Right ventricle myocardium inferior (tissue), 1 donor: Measurements from ENCODE around the gene STK10. TPM values are rescaled to one million over a fixed set of nuclear protein-coding genes. Genes with fewer than 3 reads are reported as not detected.
A peak's percentile ranks its signal among the peaks of the same experiment; 100 is the strongest.

Experiments
- ATAC-seq: fragments of 200-7000 bp; cut with Tn5 transposase; one replicate; pipeline ENCODE4 v1.9.1; 2020; ENCODE audit warnings: mild to moderate bottlenecking, moderate library complexity
- DNase-seq: peaks from one replicate; pipeline ENCODE4 v3.0.0; 2021; ENCODE audit errors: missing footprints
- intact Hi-C: fragments of 100-400 bp; cut with DNase I; formaldehyde crosslinking; loops from one replicate; pipeline ENCODE4 v1.11.0; 2022
- total RNA-seq: library from RNA; stranded (reverse); fragmentation: NEBNext Ultra II Directional; extraction: Animal tissue kit (Norgen Biotek cat#: 25700); gene quantifications from one replicate; pipeline ENCODE4 v1.2.1, GENCODE V29; 2021
- donor health status: DM: no; HTN: yes; CAD: no; lungs with severe emphysema.

STK10 gene
- total RNA-seq, 1 donor from 2014 or later = 8.9 TPM

GRCh38 chr5:172055996-172056395, 132.0 kb downstream of the STK10 start:
- intact Hi-C loops = no loop called here
- no peak for ATAC-seq
- DNase-seq = no peak

DNA sequence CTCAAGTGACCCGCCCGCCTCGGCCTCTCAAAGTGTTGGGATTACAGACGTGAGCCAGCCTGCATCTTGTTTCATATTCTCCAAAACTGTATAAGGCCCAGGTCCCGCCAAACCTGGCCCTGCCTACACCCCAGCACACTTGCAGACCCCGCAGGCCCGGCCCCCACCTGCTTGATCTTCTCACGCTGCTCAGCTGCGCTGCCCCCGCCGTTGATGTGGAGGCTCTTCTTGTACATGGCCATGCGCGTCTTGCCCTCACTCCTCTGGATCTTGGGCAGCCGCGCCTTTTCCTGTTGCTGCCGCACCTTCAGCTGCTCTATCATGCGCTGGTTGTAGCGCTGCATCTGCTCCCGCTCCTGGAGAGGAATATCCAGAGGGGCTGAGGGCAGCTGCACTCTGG, 132.6 kb downstream of the STK10 start:
- ATAC-seq (no peak), DNase-seq (no peak)
- intact Hi-C loops = no loop called here

DNA sequence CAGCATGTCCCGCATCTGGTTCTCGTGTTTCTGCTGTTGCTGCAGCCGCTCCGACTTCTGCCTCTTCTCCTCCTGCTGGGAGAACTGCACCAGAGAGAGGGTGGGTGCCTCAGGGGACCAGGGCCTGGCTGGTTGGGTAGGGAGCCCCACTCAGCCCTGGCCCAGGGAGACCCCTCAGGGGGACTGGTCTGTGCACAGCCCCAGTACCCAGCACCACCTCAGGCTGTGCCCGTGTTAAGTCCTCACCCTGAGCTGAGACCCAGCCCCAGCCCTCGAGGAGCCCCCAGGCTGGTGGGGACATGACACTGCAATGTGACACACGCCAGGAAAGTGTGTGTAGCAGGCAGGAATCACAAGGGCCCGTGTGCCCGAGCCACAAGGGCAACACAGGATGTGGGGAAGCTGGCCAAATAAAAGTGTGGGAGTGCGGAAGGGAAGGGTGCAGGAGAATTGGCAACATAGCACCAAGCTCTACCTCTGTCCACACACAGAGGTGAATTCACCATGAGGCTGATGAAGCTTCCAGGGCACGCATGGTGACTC, 133.3 kb downstream of the STK10 start:
- ATAC-seq (no peak), DNase-seq (no peak)
- intact Hi-C loops = loop anchor here (5.0 kb wide), 1 partner anchor 47 kb away; the partner anchor contains the start of gene FBXW11

DNA sequence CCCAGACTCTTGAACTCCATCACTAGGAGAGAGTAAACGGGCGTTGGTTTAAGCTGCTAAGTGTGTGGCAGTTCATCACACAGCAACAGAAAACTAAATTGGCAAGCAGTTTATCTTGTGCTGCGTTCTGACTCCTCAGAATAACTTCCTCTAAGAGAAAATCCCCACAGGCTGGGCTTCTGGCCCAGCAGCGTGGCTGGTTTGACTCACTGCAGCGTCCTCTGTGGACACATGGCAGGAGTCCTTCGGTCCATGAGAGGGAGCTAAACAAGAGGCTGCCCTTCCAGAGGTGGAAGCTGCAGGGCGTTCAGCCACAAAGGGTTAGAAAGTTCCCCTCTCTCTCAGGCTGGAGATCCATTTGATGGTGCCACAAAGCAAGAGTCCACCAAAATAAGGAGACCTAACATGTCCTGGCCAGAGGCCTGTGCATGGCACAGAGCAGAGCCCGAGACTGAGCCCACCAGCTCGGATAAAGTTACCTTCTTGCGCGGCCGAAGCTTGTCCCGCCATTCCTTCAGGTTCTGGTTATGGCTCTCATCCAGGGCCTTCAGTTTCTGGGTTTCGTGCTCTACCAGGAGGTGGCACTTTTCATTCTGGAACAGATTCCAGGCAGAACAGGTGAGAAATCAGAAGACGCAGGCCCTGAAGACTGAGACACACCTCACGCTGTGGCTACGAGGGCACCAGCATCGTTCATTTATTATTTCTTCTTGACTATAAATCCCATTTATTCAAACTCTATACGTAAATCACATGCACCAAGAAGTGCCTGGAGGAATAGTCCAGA, 135.4 kb downstream of the STK10 start:
- peak; percentile 87 for DNase-seq
- peak; percentile 94 for ATAC-seq
- intact Hi-C loops = loop anchor here (5.0 kb wide), 1 partner anchor 45 kb away; the partner anchor contains the start of gene FBXW11

DNA sequence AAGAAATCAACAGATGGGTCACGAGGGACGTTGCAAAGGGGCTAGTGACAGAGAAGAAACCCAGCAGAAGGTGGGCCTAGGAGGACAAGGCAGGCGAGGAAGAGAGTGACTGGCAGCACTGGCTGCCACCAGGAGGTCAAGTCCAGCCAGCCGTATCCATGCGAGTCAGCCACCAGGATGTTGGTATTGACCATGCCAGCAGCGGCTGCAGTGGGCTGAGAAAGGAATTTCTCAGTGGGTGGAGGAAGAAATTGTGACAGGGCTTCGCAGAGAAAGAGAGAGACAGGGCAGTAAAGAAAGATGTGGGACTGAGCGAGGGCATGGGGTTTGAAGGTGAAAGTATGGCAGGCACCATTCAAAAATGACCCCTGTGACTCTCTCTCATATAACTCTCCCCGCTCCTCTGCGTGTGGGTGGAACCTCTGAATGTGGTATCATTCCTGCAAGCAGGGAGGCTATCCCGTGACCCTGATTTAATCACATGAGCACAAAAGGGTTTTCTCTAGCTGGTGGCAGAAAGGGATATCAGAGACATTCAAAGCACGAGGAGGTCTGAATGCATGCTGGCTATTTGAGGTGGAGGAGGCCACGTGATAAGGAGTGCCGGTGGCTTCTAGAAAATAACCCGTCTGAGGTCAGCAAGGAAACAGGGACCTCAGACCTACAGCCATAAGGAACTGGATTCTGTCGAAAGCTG, 136.2 kb downstream of the STK10 start:
- DNase-seq = no peak
- intact Hi-C loops = loop anchor here (5.0 kb wide), 1 partner anchor 44 kb away; the partner anchor contains the start of gene FBXW11
- ATAC-seq = no peak

DNA sequence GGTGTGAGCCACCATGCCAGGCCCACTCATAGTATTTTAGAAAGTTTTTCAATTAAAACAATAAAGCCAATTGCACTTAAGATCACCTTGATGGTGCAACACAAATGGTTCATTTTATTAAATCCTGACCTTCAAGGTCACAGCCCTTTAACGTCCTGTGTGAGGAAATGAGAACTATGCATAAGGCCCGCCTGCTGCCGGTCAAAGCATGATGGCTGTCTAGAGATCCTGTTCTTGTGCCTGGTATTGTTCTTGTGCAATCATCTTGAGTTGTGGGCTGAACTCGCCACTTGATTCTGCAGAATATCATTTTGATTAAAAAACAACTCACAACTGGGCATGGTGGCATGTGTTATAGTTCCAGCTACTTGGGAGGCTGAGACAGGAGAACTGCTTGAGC, 137.9 kb downstream of the STK10 start:
- ATAC-seq (no peak), DNase-seq (no peak)
- intact Hi-C loops = loop anchor here (5.0 kb wide), 1 partner anchor 43 kb away; the partner anchor contains the start of gene FBXW11

DNA sequence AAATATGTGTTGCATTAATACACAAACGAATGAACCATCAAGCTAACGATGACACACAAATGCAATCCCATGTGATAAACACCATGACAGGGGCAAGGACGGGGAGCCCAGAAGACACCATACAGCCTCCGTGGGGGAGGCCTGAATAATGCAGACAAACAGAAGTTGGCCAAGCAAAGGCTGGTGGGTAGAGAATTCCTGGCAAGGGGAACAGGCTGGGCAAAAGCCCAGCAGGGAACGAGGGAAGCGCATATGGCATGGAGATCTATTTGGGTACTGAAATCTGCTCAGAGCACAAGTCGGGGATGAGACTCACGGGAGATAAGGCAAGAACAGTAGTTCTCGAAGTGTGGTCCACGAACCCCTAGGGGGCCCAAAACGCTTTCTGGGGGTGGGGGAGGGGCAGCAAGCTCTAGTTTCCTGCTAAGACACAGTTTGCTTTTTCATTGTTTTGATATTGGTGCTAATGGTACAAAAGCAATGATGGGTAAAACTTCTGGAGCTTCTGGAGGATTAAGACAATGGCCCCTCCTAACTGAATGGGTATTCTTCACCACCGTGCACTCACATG, 138.7 kb downstream of the STK10 start:
- no peak for DNase-seq
- intact Hi-C loops = no loop called here
- ATAC-seq = no peak

DNA sequence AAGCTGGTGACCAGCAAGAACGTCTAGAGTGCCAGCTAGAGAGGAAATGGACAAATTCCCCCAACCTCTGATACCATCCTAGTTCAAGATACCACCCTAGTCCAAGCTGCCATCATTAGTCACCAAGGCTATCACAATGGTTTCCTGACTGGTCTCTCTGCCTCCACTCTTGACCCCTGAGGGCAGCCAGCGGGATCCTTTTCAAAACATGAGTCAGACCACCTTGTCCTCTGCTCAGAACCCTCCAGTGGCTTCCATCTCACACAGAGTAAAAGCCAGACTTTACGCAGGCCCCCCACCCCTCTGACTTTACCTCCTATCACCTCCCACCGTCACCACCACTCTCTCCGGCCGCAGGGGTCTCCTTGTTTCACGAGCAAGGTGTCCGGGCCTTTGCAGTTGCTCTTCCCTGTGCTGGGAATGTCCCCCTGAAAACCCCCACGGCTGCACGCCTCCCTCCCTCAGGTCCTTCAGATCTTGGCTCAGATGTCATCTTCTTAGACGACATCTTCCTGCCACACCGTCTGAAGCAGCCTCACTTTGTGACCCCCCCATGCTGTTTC, 139.4 kb downstream of the STK10 start:
- ATAC-seq = no peak
- no peak for DNase-seq
- intact Hi-C loops = no loop called here

DNA sequence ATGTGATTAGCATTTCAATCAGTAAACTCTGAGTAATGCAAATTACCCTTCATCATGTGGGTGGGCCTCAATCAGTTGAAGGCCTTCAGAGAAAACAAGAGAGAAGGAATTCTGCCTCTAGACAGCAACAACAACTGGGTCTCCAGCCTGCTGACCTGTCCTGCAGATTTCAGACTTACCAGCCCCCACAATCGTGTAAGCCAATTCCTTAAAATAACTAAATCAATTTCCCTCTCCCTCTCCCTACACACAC, 139.9 kb downstream of the STK10 start:
- intact Hi-C loops = no loop called here
- ATAC-seq = no peak
- DNase-seq = no peak

GRCh38 chr5:172046593-172046992, 141.4 kb downstream of the STK10 start:
- no peak for DNase-seq
- intact Hi-C loops = no loop called here
- ATAC-seq = no peak

DNA sequence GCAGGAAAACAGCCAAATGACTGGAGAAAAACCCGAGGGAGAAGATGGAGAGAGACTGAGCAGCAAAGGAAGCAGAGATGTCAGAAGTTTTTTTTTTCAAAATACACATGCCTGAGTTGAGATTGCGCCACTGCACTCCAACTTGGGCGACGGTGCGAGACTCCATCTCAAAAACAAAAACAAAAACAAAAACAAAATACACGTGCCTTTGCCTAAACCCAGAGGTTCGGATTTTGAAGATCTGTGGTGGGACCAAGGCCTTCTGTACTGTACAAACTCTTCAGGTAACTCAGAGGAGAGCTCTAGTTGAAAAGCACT, 142.8 kb downstream of the STK10 start:
- intact Hi-C loops = no loop called here
- no peak for DNase-seq
- ATAC-seq = no peak

- DNase-seq (no peak), ATAC-seq (no peak)
- intact Hi-C loops = no loop called here
Measured at GRCh38 chr5:172044631-172045314, 143.3 kb downstream of the STK10 start.

DNA sequence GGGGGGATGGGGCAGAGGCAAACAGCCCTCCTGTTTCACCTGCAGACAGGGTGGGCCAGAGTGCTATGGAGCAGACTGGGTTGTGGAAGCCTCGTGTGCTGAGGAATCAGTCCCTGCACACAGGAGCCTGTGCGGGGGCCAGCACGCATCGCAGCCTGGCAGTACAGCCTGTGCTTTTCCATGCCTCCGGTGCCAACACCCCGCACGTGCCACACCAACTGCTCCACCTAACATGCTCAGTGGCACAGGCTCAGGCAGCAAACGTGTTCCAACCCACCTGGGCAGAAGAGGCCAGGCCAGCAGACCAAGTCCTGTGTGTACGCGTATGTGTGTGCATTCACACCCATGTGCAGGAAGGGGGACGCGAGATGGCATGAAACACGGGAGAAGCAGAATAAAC, 144.2 kb downstream of the STK10 start:
- no peak for DNase-seq
- ATAC-seq = peak; percentile 22
- intact Hi-C loops = no loop called here

- ATAC-seq (no peak), DNase-seq (no peak)
- intact Hi-C loops = no loop called here
Measured at GRCh38 chr5:172042183-172042582, 145.8 kb downstream of the STK10 start.

GRCh38 chr5:172038167-172038566, 149.9 kb downstream of the STK10 start:
- ATAC-seq (no peak), DNase-seq (no peak)
- intact Hi-C loops = no loop called here

GRCh38 chr5:172035049-172035448, 153.0 kb downstream of the STK10 start:
- no peak for ATAC-seq
- DNase-seq = no peak
- intact Hi-C loops = no loop called here

DNA sequence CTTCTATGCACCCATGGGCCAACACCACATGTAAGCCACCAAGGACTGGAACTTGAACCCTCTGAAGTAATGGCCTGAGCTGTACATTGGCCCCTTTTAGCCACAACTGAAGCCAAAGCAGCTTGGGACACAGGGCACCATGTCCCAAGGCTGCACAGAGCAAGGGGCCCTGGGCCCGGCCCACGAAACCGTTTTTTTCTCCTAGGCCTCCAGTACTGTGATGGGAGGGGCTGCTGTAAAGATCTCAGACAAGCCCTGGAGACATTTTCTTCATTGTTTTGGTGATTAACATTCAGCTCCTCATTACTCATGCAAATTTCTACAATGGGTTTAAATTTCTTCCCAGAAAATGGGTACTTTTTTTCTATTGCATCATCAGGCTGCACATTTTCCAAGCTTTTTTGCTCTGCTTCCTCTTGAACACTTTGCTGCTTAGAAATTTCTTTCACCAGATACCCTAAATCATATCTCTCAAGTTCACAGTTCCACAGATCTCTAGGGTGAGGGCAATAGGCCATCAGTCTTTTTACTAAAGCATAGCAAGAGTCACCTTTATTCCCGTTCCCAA, 156.0 kb downstream of the STK10 start:
- DNase-seq = no peak
- intact Hi-C loops = no loop called here
- ATAC-seq = no peak

- no peak for ATAC-seq
- DNase-seq = no peak
- intact Hi-C loops = no loop called here
Measured at GRCh38 chr5:172029876-172030275, 158.1 kb downstream of the STK10 start.

DNA sequence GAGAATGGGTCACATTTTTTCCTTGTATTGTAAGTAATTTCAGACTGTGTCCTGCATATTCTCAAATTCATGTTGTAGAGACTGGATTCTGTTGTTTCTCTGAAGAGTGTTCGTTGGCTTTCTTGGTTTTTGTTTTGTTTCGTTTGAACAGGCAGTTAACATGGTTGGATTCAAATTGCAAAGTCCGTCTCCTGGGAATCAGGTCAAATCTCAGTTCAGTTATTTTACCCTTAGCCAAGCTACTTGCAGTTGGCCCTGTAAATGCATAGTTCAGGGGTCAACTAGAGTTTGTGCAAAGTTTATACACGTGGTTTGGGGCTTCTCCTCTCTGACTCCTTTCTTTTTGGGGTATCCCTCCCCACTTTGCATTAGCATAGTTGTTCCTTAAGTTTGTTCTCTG, 159.9 kb downstream of the STK10 start:
- DNase-seq (no peak), ATAC-seq (no peak)
- intact Hi-C loops = no loop called here
